ENCODE measurements around the gene CTNND2.
"Not testable (repeated sequence)": the region's sequence is repeated elsewhere in the genome, so short reads cannot be mapped to it uniquely, and the experiment has no call there.

Gene CTNND2

DNA sequence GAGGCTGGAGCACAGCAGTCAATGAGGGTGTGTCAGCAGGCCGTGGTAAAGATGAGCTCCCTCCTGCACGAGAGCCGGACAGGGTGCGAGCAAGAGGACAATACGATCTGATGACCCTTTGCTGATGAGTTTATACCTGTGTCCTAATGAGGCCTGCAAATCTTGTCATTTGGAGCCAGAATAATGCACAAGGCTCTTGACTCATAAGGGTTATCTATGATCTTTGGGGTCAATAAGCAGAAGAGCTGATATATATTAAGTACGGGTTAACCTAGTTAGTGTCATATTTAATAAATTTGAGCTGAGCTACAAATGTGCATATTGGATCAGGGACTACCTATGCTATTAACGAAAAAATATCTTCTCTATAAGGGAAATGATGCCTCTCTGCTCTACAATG is 46.9 kb downstream of the CTNND2 start:
- DNase-seq (ENCODE audit: low read depth): no peak

GRCh38 chr5:11854936-11855335 is 49.3 kb downstream of the CTNND2 start:
- DNase-seq (ENCODE audit: low read depth): no peak

DNA sequence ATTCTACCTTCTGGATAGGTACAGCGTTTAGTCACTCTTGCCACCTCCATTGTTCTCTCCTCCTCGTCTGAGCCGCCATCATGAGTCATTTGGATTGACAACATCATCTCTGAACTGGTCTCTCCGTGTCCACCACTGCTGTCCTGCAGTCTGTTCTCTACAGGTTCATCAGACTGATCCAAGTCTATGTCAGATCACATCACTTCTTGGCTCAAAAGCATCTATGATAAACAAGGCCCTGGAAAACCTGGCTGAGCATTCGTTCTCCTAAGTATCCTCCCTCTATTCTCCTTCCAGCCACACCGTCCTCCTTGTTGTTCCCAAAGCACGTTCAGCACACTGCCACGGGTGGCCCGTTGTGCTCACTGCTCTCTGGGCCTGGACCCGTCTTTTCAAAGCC is 50.5 kb downstream of the CTNND2 start:
- DNase-seq (ENCODE audit: low read depth): no peak

GRCh38 chr5:11853140-11853539 is 51.1 kb downstream of the CTNND2 start:
- DNase-seq (ENCODE audit: low read depth): no peak

DNA sequence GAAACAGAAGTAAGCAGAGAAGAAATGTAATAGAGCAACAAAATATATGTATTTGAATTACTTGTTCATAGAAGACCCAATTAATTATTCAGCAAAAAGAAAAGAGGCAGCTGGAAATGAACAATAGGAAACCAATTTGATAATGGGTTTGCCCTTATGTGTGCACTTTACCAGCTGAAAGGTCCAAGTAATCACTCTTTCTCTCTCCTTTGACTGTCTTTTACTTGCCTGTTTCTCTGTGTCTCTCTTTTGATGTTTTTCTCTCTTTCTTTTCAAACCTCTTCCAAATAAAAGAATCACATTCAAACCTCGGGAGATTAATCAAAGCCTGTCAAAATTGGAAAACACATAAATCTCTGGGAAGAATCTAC is 51.5 kb downstream of the CTNND2 start:
- no peak for DNase-seq (ENCODE audit: low read depth)

- no peak for DNase-seq (ENCODE audit: low read depth)
Observed at GRCh38 chr5:11851965-11852716, 52.1 kb downstream of the CTNND2 start.

DNA sequence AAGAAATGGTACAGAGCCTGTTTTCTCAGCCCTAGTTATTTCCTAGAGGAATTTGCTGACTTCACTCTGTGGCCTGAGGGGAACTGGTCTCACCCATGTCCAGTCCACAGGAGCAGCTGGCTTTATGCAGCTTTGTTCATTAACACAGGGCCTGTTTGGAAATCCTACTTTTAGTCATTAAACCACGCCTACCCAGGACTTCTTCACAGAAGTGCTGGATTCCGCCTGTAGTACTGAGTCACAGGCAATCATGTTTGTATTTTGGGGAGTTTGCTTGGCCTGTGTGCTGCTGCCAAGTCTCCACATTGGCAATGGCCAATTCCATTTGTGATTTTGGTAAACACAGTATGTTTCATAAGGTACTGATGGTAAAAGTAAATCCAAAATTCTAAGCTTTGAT is 52.8 kb downstream of the CTNND2 start:
- DNase-seq (ENCODE audit: low read depth): no peak

GRCh38 chr5:11828566-11828965 is 75.7 kb downstream of the CTNND2 start:
- not testable (repeated sequence) for DNase-seq (ENCODE audit: low read depth)

DNA sequence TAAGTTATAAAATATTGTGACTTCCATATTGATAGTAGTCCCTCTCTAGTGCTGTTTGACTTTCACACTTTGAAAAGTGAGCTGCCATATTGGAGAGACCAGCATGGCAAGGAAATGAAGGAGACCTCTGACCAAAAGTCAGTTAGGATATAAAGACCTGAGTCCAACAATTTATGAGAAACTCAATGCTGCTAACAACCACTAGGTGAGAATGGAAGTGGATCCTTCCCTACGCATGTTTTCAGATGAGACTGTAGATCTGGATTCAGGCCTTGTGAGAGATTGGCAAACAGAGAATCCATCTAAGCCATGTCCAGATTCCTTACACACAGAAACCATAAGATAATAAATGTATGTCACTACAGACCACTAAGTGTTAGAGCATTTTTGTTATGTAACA is 81.6 kb downstream of the CTNND2 start:
- DNase-seq (ENCODE audit: low read depth): no peak

- no peak for DNase-seq (ENCODE audit: low read depth)
Observed at GRCh38 chr5:11815916-11816315, 88.3 kb downstream of the CTNND2 start.

- DNase-seq (ENCODE audit: low read depth): no peak
Observed at GRCh38 chr5:11815481-11815880, 88.8 kb downstream of the CTNND2 start.

GRCh38 chr5:11814373-11814772 is 89.9 kb downstream of the CTNND2 start:
- no peak for DNase-seq (ENCODE audit: low read depth)

- DNase-seq (ENCODE audit: low read depth): no peak
Observed at GRCh38 chr5:11809407-11809806, 94.8 kb downstream of the CTNND2 start.

DNA sequence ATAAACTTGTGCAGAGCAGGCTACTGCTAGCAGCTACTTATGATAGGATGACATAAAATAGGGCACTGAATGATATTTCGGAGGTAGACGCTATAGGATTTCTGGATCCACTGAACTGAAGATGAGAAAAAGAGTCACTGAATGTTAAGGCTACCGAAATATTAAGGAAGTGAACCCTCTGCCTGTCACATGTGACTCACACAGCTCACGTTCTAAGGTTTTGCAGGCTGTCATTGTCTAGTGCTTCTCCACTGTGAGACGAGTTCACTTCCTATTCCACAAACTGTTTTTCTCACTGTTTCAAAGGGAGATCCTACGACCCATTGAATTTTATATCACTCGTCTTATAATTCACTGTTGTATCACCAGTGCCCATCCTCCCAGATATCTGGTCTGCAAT is 100.8 kb downstream of the CTNND2 start:
- no peak for DNase-seq (ENCODE audit: low read depth)

DNA sequence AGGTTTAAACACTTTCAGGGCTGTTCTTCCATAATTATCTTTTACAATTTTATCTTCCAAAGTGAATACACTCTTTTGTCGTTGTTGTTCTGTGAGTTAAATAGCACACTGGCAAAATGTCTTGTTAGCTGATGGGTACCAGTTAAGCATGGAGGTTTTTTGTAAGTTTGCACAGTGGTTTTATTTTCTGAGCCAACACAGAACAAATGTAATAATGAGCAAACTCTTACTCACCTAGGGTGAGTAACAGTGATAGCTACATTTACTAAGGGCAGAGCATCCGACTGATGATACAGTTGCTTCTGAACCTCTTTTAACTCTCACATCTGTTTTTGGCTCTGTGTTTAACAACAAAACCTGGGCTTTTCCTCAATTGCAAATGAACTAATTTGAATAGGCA is 103.2 kb downstream of the CTNND2 start:
- DNase-seq (ENCODE audit: low read depth): no peak

GRCh38 chr5:11797132-11797531 is 107.1 kb downstream of the CTNND2 start:
- DNase-seq (ENCODE audit: low read depth): no peak

DNA sequence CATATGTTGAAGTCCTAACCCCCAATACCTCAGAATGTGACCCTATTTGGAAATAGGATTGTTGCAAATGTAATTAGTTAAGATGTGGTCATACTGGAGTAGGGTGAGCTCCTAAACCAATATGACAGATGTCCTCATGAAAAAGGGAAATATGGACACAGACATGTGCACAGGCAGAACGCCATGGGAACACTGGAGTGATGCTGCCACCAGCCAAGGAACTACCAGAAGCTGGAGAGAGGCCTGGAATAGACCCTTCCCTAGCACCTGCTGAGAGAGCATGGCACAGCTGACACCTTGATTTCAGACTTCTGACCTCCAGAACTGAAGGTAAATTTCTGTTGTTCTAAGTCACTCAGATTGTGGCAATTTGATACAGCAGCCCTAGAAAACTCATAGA is 110.8 kb downstream of the CTNND2 start:
- no peak for DNase-seq (ENCODE audit: low read depth)

GRCh38 chr5:11792621-11793020 is 111.6 kb downstream of the CTNND2 start:
- DNase-seq (ENCODE audit: low read depth): no peak

GRCh38 chr5:11791792-11792191 is 112.5 kb downstream of the CTNND2 start:
- DNase-seq (ENCODE audit: low read depth): no peak

GRCh38 chr5:11790201-11790600 is 114.0 kb downstream of the CTNND2 start:
- no peak for DNase-seq (ENCODE audit: low read depth)

DNA sequence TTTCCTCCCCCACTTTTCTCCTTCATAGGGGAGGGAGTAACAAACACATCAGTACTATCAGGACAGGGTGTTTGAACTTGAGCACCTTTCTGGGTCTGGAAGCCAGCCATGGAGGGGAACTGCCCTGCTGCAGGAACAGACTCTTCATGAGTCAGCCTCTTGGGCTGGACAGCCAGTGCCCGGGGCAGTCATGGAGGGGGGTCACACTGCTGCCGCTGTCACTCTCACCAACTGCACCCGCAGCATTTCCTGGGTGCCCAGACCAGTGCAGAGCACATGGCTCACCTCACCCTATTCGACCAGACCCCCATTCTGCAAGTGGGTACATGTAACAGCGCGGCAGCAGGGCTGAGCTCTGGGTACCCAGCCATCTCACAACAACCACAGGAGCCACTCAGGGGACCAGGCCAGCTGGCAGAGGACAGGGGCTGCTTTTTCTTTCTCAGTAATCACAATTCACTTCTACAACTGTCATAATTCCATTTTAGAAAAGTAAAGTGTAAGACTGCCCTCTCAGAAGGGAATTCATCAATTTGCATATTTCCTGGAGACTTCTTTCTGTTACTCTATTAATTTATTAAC is 118.4 kb downstream of the CTNND2 start:
- no peak for DNase-seq (ENCODE audit: low read depth)

DNA sequence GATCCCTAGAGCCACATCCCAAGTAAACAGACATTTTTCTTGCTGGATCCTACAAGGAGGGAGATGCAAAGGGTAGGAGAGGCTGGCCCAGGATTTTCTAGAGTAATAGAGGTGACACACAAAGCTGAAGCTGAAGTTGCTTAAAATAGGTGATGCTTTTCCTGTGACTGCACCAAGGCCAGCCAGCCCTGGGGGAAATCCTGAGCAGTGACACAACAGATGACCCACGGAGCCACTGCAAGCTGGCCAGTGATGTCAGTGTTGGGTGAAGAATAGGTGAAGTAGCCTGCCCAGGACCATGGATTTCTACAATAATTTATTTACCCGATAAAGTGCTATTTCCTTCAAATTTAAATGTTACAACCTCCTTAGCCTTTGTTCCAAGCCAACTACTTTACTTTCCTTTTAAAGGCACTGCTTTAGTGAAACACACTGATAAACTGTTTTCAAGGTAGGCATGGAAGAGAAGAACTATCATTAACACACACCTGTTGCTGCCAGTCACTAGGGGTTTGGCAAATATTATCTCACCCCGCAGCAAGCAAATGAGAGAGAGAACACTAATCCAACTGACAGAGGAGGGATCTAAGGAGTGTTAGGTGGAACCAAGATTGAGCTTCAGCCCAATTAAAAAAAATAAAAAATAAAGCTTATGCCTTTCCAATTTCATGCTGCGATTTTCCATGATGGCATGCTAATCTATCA is 123.5 kb downstream of the CTNND2 start:
- no peak for DNase-seq (ENCODE audit: low read depth)

DNA sequence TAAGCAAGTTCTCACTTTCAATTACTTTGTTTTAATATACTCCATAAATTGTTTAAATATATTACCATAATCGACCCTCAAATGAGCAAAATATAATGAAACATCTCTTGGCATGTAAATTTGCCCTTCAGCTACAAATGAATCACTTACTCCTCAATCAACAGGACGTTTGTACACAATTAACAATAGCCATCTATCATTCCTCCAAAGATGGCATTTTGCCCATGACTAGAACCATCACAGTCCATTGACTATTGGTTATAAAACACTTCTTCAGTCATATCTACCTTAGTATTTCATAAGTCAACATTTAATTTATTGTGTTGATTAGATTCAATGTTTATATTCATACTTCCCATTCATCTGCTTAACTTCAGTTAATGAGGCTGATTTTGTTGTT is 127.2 kb downstream of the CTNND2 start:
- no peak for DNase-seq (ENCODE audit: low read depth)

- no peak for DNase-seq (ENCODE audit: low read depth)
Observed at GRCh38 chr5:11770310-11770709, 133.9 kb downstream of the CTNND2 start.

All from activated T-cell treated with anti-CD3 and anti-CD28 coated beads for 24 hours (primary cell).